Caco-2 (cell line): Measurements from ENCODE around the gene FZD10. TPM values are rescaled to one million over a fixed set of nuclear protein-coding genes. Genes with fewer than 3 reads are reported as not detected.

Source experiments
- BruUV-seq: library from RNA; stranded (reverse); fragments of 400-500 nt; replicated peaks from 2 replicates; lab custom pipeline; 2021; lab: Mats Ljungman, UMichigan
- CTCF ChIA-PET: fragments of 300-600 bp; sonication (Branson Sonifier 250); formaldehyde crosslinking; loops from one replicate; lab custom pipeline; 2022; ENCODE audit warnings: antibody characterized with exemption; lab: Charles Lee
- POLR2A ChIA-PET: fragments of 300-600 bp; sonication (Branson Sonifier 250); formaldehyde crosslinking; loops from one replicate; lab custom pipeline; 2022; ENCODE audit warnings: antibody characterized with exemption; lab: Charles Lee
- DNase-seq, 2 experiments: peaks; one replicate each; pipeline versions ENCODE4 v3.0.0 to v3.0.0-alpha.2; 2020 to 2022
- H3K27me3 ChIP-seq: replicated peaks from 2 replicates; pipeline ENCODE4 v1.6.0; 2011; ENCODE audit warnings: low read length; ENCODE audit not compliant: control insufficient read depth, insufficient read depth
- H3K36me3 ChIP-seq: 2 replicates; pipeline ENCODE4 v1.5.1; 2011; ENCODE audit warnings: low read length; ENCODE audit not compliant: control insufficient read depth, insufficient read depth
- H3K4me1 ChIP-seq: fragments of 250-450 bp; sonication (Bioruptor Pico); 2 replicates; pipeline ENCODE4 v1.5.1; 2020; ENCODE audit warnings: mild to moderate bottlenecking
- H3K4me3 ChIP-seq: 2 replicates; pipeline ENCODE4 v1.5.1; 2011; ENCODE audit warnings: low read depth, mild to moderate bottlenecking, control low read depth, low read length
- H3K9me3 ChIP-seq: fragments of 250-450 bp; sonication (Bioruptor Pico); 2 replicates; pipeline ENCODE4 v1.5.1; 2020; ENCODE audit warnings: mild to moderate bottlenecking, moderate library complexity
- H3K27ac Mint-ChIP-seq: one replicate; pipeline ENCODE4 v1.8.0; 2022; ENCODE audit warnings: mixed read lengths; ENCODE audit not compliant: unreplicated experiment
- H3K27me3 Mint-ChIP-seq: one replicate; pipeline ENCODE4 v1.8.0; 2022; ENCODE audit warnings: mixed read lengths; ENCODE audit not compliant: insufficient read depth, unreplicated experiment
- H3K36me3 Mint-ChIP-seq: one replicate; pipeline ENCODE4 v1.8.0; 2022; ENCODE audit warnings: mild to moderate bottlenecking, mixed read lengths; ENCODE audit not compliant: insufficient read depth, unreplicated experiment
- H3K4me1 Mint-ChIP-seq: one replicate; pipeline ENCODE4 v1.8.0; 2022; ENCODE audit warnings: low read depth, mixed read lengths; ENCODE audit not compliant: unreplicated experiment
- H3K4me3 Mint-ChIP-seq: one replicate; pipeline ENCODE4 v1.8.0; 2022; ENCODE audit warnings: mild to moderate bottlenecking, moderate library complexity, mixed read lengths; ENCODE audit not compliant: unreplicated experiment
- H3K9me3 Mint-ChIP-seq: one replicate; pipeline ENCODE4 v1.8.0; 2022; ENCODE audit warnings: mixed read lengths; ENCODE audit not compliant: unreplicated experiment
- intact Hi-C: fragments of 100-400 bp; cut with micrococcal nuclease; formaldehyde crosslinking; loops from one replicate; pipeline ENCODE4 v1.10.0; 2022; ENCODE audit not compliant: unreplicated experiment
- total RNA-seq: library from RNA; stranded (reverse); gene quantifications from 2 replicates; pipeline ENCODE4 v1.2.3, GENCODE V29; 2022
- TF ChIP-seq, protein P1 (sequence below), 2 experiments: fragments of 200-600 bp in 1 of 2; IDR thresholded peaks; 1 replicate in 1 of 2; 2 replicates in 1 of 2; pipeline versions ENCODE4 v1.5.1 to v1.8.0; 2011 to 2022; ENCODE audit warnings: antibody characterized with exemption in 1 of 2, control low read depth in 1 of 2, inconsistent platforms in 1 of 2, low read depth in 1 of 2, low read length in 1 of 2, mild to moderate bottlenecking in 1 of 2, moderate library complexity in 1 of 2; ENCODE audit not compliant: insufficient read depth in 1 of 2, severe bottlenecking in 1 of 2, unreplicated experiment in 1 of 2

Gene FZD10
- total RNA-seq, 1 experiment from 2014 or later: 0.09 TPM

DNA sequence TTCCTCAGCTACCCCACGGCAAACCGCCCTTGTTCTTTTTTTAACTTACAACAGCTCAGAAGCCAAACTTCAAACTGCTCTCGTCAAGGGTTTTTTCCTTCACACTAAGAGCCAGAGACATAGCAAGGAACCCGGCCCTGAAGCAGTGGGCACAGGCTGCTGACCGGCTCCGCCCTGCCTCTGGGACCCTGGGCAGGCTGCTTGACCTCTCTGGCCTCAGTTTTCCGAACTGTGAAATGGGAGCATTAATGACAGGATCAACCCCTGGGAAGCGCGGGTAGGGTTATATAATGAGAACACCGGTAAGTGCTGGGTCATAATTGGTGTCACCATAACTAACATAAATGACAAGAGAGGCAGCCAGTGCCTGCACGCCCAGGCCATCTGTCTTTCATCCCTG is 21.2 kb upstream of the FZD10 start:
- H3K9me3 Mint-ChIP-seq: no peaks in the 10 kb centered on the region
- H3K36me3 ChIP-seq: no peaks in the 10 kb centered on the region
- no TSS peak for BruUV-seq
- POLR2A ChIA-PET: no interaction called here
- H3K4me1 ChIP-seq: no peaks in the 10 kb centered on the region
- no peaks in the 10 kb centered on the region for H3K4me1 Mint-ChIP-seq
- H3K36me3 Mint-ChIP-seq: no peaks in the 10 kb centered on the region
- TF ChIP-seq, protein P1, sequence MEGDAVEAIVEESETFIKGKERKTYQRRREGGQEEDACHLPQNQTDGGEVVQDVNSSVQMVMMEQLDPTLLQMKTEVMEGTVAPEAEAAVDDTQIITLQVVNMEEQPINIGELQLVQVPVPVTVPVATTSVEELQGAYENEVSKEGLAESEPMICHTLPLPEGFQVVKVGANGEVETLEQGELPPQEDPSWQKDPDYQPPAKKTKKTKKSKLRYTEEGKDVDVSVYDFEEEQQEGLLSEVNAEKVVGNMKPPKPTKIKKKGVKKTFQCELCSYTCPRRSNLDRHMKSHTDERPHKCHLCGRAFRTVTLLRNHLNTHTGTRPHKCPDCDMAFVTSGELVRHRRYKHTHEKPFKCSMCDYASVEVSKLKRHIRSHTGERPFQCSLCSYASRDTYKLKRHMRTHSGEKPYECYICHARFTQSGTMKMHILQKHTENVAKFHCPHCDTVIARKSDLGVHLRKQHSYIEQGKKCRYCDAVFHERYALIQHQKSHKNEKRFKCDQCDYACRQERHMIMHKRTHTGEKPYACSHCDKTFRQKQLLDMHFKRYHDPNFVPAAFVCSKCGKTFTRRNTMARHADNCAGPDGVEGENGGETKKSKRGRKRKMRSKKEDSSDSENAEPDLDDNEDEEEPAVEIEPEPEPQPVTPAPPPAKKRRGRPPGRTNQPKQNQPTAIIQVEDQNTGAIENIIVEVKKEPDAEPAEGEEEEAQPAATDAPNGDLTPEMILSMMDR (IDR thresholded peaks at IDR 0.05; ENCODE audit: insufficient read depth in 1 of 2, low read depth in 1 of 2, low read length in 1 of 2, severe bottlenecking in 1 of 2, unreplicated experiment in 1 of 2): no peak
- no peaks in the 10 kb centered on the region for H3K9me3 ChIP-seq
- intact Hi-C loops: loop anchor here (10.0 kb wide), 1 partner anchor 96 kb away; no protein-coding TSS in a partner anchor
- H3K27ac Mint-ChIP-seq: no peak overlapping the region
- H3K27me3 Mint-ChIP-seq: peaks cover 5% of the 10 kb centered on the region
- no peaks in the 10 kb centered on the region for H3K27me3 ChIP-seq
- CTCF ChIA-PET: no interaction called here
- no peak overlapping the region for H3K4me3 Mint-ChIP-seq
- no peak overlapping the region for H3K4me3 ChIP-seq
- DNase-seq: no peak

DNA sequence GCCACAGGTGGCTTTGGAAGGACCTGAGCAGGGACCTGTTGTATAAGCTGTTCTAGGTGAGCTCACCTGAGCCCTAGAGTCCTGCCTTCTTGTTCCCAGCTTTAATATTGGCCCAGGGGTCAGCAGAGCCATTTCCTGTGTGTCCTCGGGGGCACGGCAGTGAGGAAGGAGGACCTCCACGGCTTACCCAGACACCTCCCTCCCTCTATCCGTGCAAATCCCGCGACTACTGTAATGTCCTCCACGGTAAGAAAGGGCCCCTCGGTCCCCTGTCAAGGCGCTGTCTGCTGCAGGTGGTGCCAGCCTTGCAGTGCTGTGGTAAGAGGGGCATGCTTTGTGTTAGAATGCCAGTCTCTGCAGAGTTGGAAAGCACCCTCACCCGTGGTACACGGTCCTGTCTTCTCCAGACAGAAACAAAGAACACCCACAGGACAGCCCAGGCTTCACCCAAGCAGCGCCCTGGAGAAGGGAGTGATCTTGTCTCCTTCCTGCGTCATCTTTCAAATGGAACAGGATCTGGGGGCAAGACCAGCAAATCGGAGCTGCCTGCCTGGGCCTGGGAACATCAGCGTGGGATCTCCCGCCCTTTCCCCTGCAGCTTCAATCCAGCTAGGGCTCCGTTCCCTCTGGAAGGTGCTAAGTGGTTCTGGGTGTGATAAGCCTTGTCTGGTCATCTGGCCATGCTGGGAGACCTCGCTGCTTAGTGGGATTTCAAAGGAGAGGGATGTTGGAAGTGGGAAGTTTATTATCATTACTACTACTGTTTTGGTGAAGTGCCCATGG is 20.2 kb upstream of the FZD10 start:
- no peak overlapping the region for H3K4me3 Mint-ChIP-seq
- intact Hi-C loops: loop anchor here (10.0 kb wide), 1 partner anchor 97 kb away; no protein-coding TSS in a partner anchor
- ChIA-PET POLR2A (no interaction called here), CTCF (no interaction called here)
- H3K27me3 Mint-ChIP-seq: peaks cover 10% of the 10 kb centered on the region
- DNase-seq: no peak
- H3K9me3 ChIP-seq: no peaks in the 10 kb centered on the region
- TF ChIP-seq, protein P1 (IDR thresholded peaks at IDR 0.05; ENCODE audit: insufficient read depth in 1 of 2, low read depth in 1 of 2, low read length in 1 of 2, severe bottlenecking in 1 of 2, unreplicated experiment in 1 of 2): no peak
- BruUV-seq: no TSS peak
- no peaks in the 10 kb centered on the region for H3K36me3 ChIP-seq
- H3K4me3 ChIP-seq: no peak overlapping the region
- no peaks in the 10 kb centered on the region for H3K27me3 ChIP-seq
- H3K4me1 Mint-ChIP-seq: no peaks in the 10 kb centered on the region
- H3K27ac Mint-ChIP-seq: no peak overlapping the region
- H3K9me3 Mint-ChIP-seq: no peaks in the 10 kb centered on the region
- no peaks in the 10 kb centered on the region for H3K4me1 ChIP-seq
- no peaks in the 10 kb centered on the region for H3K36me3 Mint-ChIP-seq

DNA sequence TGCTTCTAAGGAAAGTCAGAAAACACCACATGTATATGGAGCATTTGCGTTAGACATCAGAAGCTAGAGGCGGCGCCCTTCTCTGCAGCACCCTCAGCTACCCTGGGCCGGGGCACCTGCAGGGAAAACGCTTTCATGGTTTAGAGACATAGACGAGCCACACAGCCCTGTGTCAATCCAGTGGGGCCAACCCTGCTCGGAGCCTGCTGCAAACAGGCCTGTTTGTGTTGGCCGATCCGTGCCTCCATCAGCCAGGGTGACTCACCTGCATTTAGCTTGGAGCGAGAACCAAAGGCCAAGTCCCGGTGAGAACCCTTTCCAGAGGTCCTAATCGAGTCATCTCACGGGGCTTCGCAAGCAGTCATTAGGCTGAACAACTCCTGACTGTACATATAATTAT is 19.5 kb upstream of the FZD10 start:
- Mint-ChIP-seq H3K36me3 (no peaks in the 10 kb centered on the region), H3K9me3 (no peaks in the 10 kb centered on the region), H3K4me1 (no peaks in the 10 kb centered on the region), H3K4me3 (no peak overlapping the region), H3K27ac (no peak overlapping the region), H3K27me3 (peaks cover 11% of the 10 kb centered on the region)
- no peaks in the 10 kb centered on the region for H3K9me3 ChIP-seq
- TF ChIP-seq, protein P1 (IDR thresholded peaks at IDR 0.05; ENCODE audit: insufficient read depth in 1 of 2, low read depth in 1 of 2, low read length in 1 of 2, severe bottlenecking in 1 of 2, unreplicated experiment in 1 of 2): no peak
- no peaks in the 10 kb centered on the region for H3K4me1 ChIP-seq
- H3K36me3 ChIP-seq: no peaks in the 10 kb centered on the region
- no peak overlapping the region for H3K4me3 ChIP-seq
- intact Hi-C loops: loop anchor here (10.0 kb wide), 1 partner anchor 98 kb away; no protein-coding TSS in a partner anchor
- CTCF ChIA-PET: no interaction called here
- POLR2A ChIA-PET: no interaction called here
- H3K27me3 ChIP-seq: no peaks in the 10 kb centered on the region
- BruUV-seq: no TSS peak
- DNase-seq: no peak
